ENCODE measurements around the gene HOXA13. TPM values are rescaled to one million over a fixed set of nuclear protein-coding genes. Genes with fewer than 3 reads are reported as not detected.

HOXA13 gene
- polyA plus RNA-seq, 1 experiment, result 4.6 TPM

DNA sequence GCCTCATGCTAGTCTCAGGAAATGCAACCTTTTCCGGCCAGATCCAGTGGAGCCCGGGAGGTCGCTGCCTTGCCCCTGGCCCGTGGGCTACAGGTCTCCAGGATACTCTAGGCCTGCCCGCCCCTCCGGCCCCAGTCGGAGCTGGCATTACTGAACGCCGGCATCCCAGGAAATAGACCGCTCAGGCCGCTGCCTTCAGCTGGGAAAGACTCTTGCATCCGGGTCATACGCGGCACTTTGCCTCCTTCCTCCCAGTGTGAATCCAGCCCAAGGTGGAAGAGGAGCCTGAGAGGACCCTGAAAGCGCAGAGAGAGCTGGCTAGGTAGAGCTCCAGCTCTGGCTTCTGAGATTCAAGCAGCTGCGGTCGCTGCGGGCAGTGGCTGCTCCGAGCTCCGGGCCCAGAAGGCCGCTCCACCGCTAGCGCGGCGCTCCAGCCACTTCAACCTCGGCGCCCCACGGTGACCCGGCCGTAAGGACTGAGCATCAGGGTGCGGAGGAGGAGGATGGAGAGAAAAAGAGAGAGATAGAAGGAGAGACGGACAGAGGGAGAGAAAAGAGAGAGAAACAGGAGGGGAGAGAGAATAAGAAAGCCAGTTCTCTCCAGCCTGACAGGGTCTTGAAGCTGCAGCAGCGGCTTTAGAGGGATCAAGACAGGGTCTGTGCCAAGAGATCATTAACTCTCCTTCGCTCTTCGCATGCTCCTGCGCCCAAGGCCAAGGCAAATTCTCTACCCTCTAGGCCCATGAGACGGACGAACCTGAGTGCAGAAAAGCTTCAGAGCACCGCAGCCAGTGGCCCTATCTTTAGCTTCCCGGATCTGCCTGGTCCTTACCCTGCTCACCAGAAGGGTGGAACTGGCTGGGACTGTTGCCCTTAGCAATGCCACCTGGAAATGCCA lies 24.0 kb downstream of the HOXA13 start:
- no peaks in the 10 kb centered on the region for H3K27me3 ChIP-seq (ENCODE audit: control insufficient read depth, insufficient read depth, low read length)
- DNase-seq (ENCODE audit: low read depth), result no peak
- TF ChIP-seq CTCF (IDR thresholded peaks at IDR 0.05; ENCODE audit: insufficient read depth, low read depth, low read length), result no peak
- peak overlapping the region; percentile 72 for H3K4me3 ChIP-seq (ENCODE audit: low read depth, low read length)
- CTCF ChIA-PET, result interaction anchor here (1.4 to 16.1 kb wide), 5 partner anchors 10 to 25 kb away, joined by 6 to 187 read pairs (median 20); partner anchors contain the start of gene HOXA11
- peaks cover 10% of the 10 kb centered on the region for H3K36me3 ChIP-seq (ENCODE audit: control insufficient read depth, insufficient read depth, low read length)
- POLR2A ChIA-PET, result interaction anchor here (0.6 to 1.3 kb wide), 7 partner anchors 8 to 801 kb away, joined by 3 to 11 read pairs (median 5); partner anchors contain the start of gene HOXA11

- ChIA-PET CTCF (interaction anchor here (1.4 to 16.1 kb wide), 4 partner anchors 9 to 20 kb away, joined by 6 to 187 read pairs (median 22); partner anchors contain the start of gene HOXA11), POLR2A (interaction anchor here (0.6 to 1.1 kb wide), 4 partner anchors 10 to 566 kb away, joined by 3 to 11 read pairs (median 4); partner anchors contain the start of gene HOXA11)
- Histone ChIP-seq H3K4me3 (ENCODE audit: low read depth, low read length) (peak overlapping the region; percentile 72), H3K36me3 (ENCODE audit: control insufficient read depth, insufficient read depth, low read length) (peaks cover 10% of the 10 kb centered on the region), H3K27me3 (ENCODE audit: control insufficient read depth, insufficient read depth, low read length) (no peaks in the 10 kb centered on the region)
- TF ChIP-seq CTCF (IDR thresholded peaks at IDR 0.05; ENCODE audit: insufficient read depth, low read depth, low read length), result no peak
- DNase-seq (ENCODE audit: low read depth), result peak; percentile 41
These were observed 24.8 kb downstream of the HOXA13 start for GRCh38 chr7:27174874-27175625.

GRCh38 chr7:27173956-27174873 lies 25.7 kb downstream of the HOXA13 start, which contains the start of gene HOXA10:
HOXA10 (minus strand) TSS chr7:27174320; CDS start chr7:27174306, 14 bp downstream.
- DNase-seq (ENCODE audit: low read depth), result peak; percentile 43
- CTCF ChIA-PET, result interaction anchor here (3.3 to 16.1 kb wide), 3 partner anchors 12 to 21 kb away, joined by 20 to 187 read pairs (median 24); partner anchors contain the start of gene HOXA11
- Histone ChIP-seq H3K4me3 (ENCODE audit: low read depth, low read length) (peak within 1 kb of the TSS; percentile 72), H3K36me3 (ENCODE audit: control insufficient read depth, insufficient read depth, low read length) (peaks cover 11% of the 10 kb centered on the region), H3K27me3 (ENCODE audit: control insufficient read depth, insufficient read depth, low read length) (no peaks in the 10 kb centered on the region)
- POLR2A ChIA-PET, result interaction anchor here (1.1 kb wide), 2 partner anchors 11 to 13 kb away, joined by 4 to 11 read pairs; partner anchors contain the start of gene HOXA11
- TF ChIP-seq CTCF (IDR thresholded peaks at IDR 0.05; ENCODE audit: insufficient read depth, low read depth, low read length), result no peak

DNA sequence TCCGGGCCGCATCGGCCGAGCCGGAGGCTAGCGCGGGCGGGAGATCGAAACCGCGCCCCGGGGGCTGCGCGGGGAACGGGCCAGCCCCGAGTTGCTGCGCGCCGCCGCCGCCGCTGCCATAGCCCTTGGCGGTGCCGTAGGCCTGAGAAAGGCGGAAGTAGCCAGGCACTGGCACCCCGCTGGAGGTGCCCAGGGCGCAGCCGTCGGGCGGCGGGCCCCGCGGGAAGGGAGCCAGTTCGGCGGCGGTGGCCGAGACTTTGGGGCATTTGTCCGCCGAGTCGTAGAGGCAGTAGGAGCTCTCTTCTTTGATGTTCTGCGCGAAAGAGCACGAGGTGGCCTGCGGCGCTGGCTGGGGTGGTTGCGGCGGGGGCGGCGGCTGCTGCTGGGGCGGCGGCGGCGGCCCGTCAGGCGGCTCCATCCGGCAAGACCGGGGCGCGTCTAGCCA lies 26.4 kb downstream of the HOXA13 start:
- Histone ChIP-seq H3K4me3 (ENCODE audit: low read depth, low read length) (peak overlapping the region; percentile 72), H3K27me3 (ENCODE audit: control insufficient read depth, insufficient read depth, low read length) (no peaks in the 10 kb centered on the region), H3K36me3 (ENCODE audit: control insufficient read depth, insufficient read depth, low read length) (peaks cover 13% of the 10 kb centered on the region)
- ChIA-PET POLR2A (interaction anchor here (0.8 to 1.3 kb wide), 3 partner anchors 13 to 897 kb away, joined by 3 to 8 read pairs (median 6); no protein-coding TSS in a partner anchor), CTCF (interaction anchor here (1.0 to 16.1 kb wide), 4 partner anchors 12 to 904 kb away, joined by 3 to 187 read pairs (median 14); partner anchors contain the start of gene HOXA11)
- TF ChIP-seq CTCF (IDR thresholded peaks at IDR 0.05; ENCODE audit: insufficient read depth, low read depth, low read length), result no peak
- no peak for DNase-seq (ENCODE audit: low read depth)

Measured in BJ (cell line).